HEK293 (cell line): ENCODE measurements around the gene CASS4.

Experiments
- CTCF ChIA-PET: fragments of 350-600 bp; formaldehyde crosslinking; extraction: SDS; loops from one replicate; lab custom pipeline; 2021; ENCODE audit warnings: antibody characterized with exemption; lab: Yijun Ruan, JAX
- POLR2A ChIA-PET: fragments of 300-600 bp; formaldehyde crosslinking; extraction: SDS; loops from one replicate; lab custom pipeline; 2020; ENCODE audit warnings: antibody characterized with exemption, inconsistent platforms; lab: Yijun Ruan, JAX
- H3K27ac ChIP-seq: fragments of 200-500 bp; sonication (Bioruptor generic); 2 replicates; pipeline ENCODE4 v1.5.1; 2014; ENCODE audit warnings: low read depth, low read length, control low read depth, inconsistent platforms; ENCODE audit errors: extremely low read depth
- H3K36me3 ChIP-seq, 2 experiments: fragments of 200-500 bp in 1 of 2; sonication (Bioruptor generic) in 1 of 2; 1 replicate in 1 of 2; 2 replicates in 1 of 2; pipeline ENCODE4 v1.5.1; 2014 to 2017; ENCODE audit warnings: inconsistent platforms in 2 of 2, low read length in 2 of 2; ENCODE audit not compliant: control insufficient read depth in 2 of 2, insufficient read depth in 1 of 2
- H3K4me1 ChIP-seq: fragments of 200-500 bp; sonication (Bioruptor generic); 2 replicates; pipeline ENCODE4 v1.5.1; 2014; ENCODE audit warnings: mild to moderate bottlenecking, low read length, inconsistent platforms; ENCODE audit not compliant: control insufficient read depth, insufficient read depth
- H3K4me3 ChIP-seq: 2 replicates; pipeline ENCODE4 v1.5.1; 2011; ENCODE audit warnings: low read depth, mild to moderate bottlenecking, control low read depth, low read length, moderate library complexity
- H3K9me3 ChIP-seq: fragments of 200-500 bp; sonication (Bioruptor generic); 2 replicates; pipeline ENCODE4 v1.5.1; 2014; ENCODE audit warnings: low read depth, low read length, inconsistent platforms; ENCODE audit not compliant: control insufficient read depth, insufficient read depth
- KLF10 ChIP-seq: fragments of 450-650 bp; IDR thresholded peaks from 2 replicates; pipeline ENCODE4 v1.5.1; 2018; ENCODE audit warnings: missing biosample characterization, mild to moderate bottlenecking, missing genetic modification characterization
- KLF9 ChIP-seq: fragments of 450-650 bp; formaldehyde crosslinking; IDR thresholded peaks from 2 replicates; pipeline ENCODE4 v1.5.1; 2016; ENCODE audit warnings: missing biosample characterization, missing genetic modification characterization, low read depth
- YY1 ChIP-seq: fragments of 450-650 bp; formaldehyde crosslinking; IDR thresholded peaks from 2 replicates; pipeline ENCODE4 v1.5.1; 2018; ENCODE audit warnings: missing biosample characterization, missing genetic modification characterization
- ZBTB6 ChIP-seq: fragments of 450-650 bp; formaldehyde crosslinking; IDR thresholded peaks from 2 replicates; pipeline ENCODE4 v1.5.1; 2017; ENCODE audit warnings: missing biosample characterization, missing genetic modification characterization
- ZBTB7A ChIP-seq: fragments of 450-650 bp; formaldehyde crosslinking; IDR thresholded peaks from 2 replicates; pipeline ENCODE4 v1.5.1; 2016; ENCODE audit warnings: low read depth, missing biosample characterization, missing genetic modification characterization
- ZNF132 ChIP-seq: fragments of 450-650 bp; formaldehyde crosslinking; IDR thresholded peaks from 2 replicates; pipeline ENCODE4 v1.5.1; 2017; ENCODE audit warnings: missing biosample characterization, missing genetic modification characterization, borderline replicate concordance
- ZNF16 ChIP-seq: fragments of 450-650 bp; formaldehyde crosslinking; IDR thresholded peaks from 2 replicates; pipeline ENCODE4 v1.5.1; 2016; ENCODE audit warnings: low read depth, missing biosample characterization, missing genetic modification characterization
- ZNF19 ChIP-seq: fragments of 450-650 bp; formaldehyde crosslinking; IDR thresholded peaks from 2 replicates; pipeline ENCODE4; 2016; ENCODE audit warnings: missing biosample characterization, missing genetic modification characterization, low read depth
- ZNF2 ChIP-seq: fragments of 450-650 bp; formaldehyde crosslinking; IDR thresholded peaks from 2 replicates; pipeline ENCODE4 v1.5.1; 2016; ENCODE audit warnings: missing biosample characterization, missing genetic modification characterization
- ZNF341 ChIP-seq: fragments of 450-650 bp; formaldehyde crosslinking; IDR thresholded peaks from 2 replicates; pipeline ENCODE4; 2016; ENCODE audit warnings: low read depth, missing biosample characterization, missing genetic modification characterization
- ZNF510 ChIP-seq: fragments of 450-650 bp; formaldehyde crosslinking; IDR thresholded peaks from 2 replicates; pipeline ENCODE4 v1.5.1; 2018; ENCODE audit warnings: mild to moderate bottlenecking, missing genetic modification characterization, missing biosample characterization; ENCODE audit not compliant: insufficient replicate concordance
- ZNF596 ChIP-seq: fragments of 450-650 bp; IDR thresholded peaks from 2 replicates; pipeline ENCODE4 v1.5.0; 2018; ENCODE audit warnings: missing biosample characterization, mild to moderate bottlenecking, missing genetic modification characterization, moderate library complexity
- ZNF639 ChIP-seq: fragments of 450-650 bp; formaldehyde crosslinking; IDR thresholded peaks from 2 replicates; pipeline ENCODE4 v1.5.1; 2016; ENCODE audit warnings: missing biosample characterization, missing genetic modification characterization
- ZNF658 ChIP-seq: fragments of 450-650 bp; formaldehyde crosslinking; IDR thresholded peaks from 2 replicates; pipeline ENCODE4; 2016; ENCODE audit warnings: missing biosample characterization, missing genetic modification characterization
- ZNF776 ChIP-seq: fragments of 450-650 bp; formaldehyde crosslinking; IDR thresholded peaks from 2 replicates; pipeline ENCODE4 v1.5.0; 2017; ENCODE audit warnings: missing biosample characterization, missing genetic modification characterization, borderline replicate concordance

CASS4 gene

GRCh38 chr20:56506103-56506502 lies 94.0 kb downstream of the CASS4 start:
- ChIA-PET POLR2A (no interaction called here), CTCF (interaction anchor here (0.7 kb wide), 1 partner anchor 574 kb away, joined by 3 read pairs; no protein-coding TSS in a partner anchor)
- no peak overlapping the region for H3K27ac ChIP-seq

More at GRCh38 chr20:56506103-56506502, 94.0 kb downstream of the CASS4 start:
- Histone ChIP-seq H3K4me1 (no peaks in the 10 kb centered on the region), H3K9me3 (no peaks in the 10 kb centered on the region), H3K4me3 (no peak overlapping the region), H3K36me3 (peaks cover 0 to 8% of the 10 kb centered on the region in 2 experiments; a peak in 1 of 3 replicates)
- TF ChIP-seq ZBTB6 (tag by site-specific recombination) (no peak), ZNF341 (no peak), YY1 (no peak), ZNF639 (tag by site-specific recombination) (no peak), ZNF776 (tag by site-specific recombination) (no peak), ZNF19 (tag by site-specific recombination) (no peak), ZNF2 (tag by site-specific recombination) (no peak), ZNF132 (tag by site-specific recombination) (no peak), ZNF658 (no peak), ZNF510 (tag by site-specific recombination) (no peak), KLF9 (no peak), KLF10 (tag by site-specific recombination) (no peak), ZBTB7A (tag by site-specific recombination) (no peak), ZNF596 (tag by site-specific recombination) (no peak), ZNF16 (no peak)
